ENCODE measurements around the gene MRPL4. TPM values are rescaled to one million over a fixed set of nuclear protein-coding genes. Genes with fewer than 3 reads are reported as not detected.
A peak's percentile ranks its signal among the peaks of the same experiment; 100 is the strongest.

Gene MRPL4
- total RNA-seq, 4 donors from 2014 or later, result 77.2 to 90.8 (median 83.5) TPM

DNA sequence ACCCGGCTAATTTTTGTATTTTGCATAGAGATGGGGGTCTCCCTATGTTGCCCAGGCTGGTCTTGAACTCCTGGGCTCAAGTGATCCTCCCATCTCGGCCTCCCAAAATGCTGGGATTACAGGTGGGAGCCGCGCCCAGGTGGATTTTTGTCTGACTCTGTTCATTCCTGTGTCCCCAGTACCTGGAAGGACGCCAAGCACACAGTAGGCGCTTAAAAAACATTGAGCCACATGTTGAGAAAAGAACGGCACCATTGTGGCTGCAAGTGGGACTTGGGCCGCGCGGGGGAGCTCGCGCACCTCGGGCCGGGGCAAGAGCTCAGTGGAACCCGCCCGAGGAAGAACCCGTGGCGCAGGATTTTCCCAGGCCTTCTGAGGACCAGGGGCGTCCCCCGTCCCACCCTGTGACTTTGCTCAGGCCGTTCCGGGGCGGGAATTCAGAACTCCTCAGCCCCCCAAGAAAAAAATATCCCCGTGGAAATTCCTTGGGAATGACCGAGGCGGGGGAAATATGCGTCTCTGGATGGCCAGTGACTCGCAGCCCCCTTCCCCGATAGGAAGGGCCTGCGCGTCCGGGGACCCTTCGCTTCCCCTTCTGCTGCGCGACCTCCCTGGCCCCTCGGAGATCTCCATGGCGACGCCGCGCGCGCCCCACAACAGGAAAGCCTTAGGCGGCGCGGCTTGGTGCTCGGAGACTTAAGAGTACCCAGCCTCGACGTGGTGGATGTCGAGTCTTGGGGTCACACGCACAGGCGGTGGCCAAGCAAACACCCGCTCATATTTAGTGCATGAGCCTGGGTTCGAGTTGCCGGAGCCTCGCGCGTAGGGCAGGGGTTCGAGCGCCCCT is 17.5 kb downstream of the MRPL4 start:
- no peak for TF ChIP-seq POLR2A (IDR thresholded peaks at IDR 0.05)
- TF ChIP-seq, protein P1, sequence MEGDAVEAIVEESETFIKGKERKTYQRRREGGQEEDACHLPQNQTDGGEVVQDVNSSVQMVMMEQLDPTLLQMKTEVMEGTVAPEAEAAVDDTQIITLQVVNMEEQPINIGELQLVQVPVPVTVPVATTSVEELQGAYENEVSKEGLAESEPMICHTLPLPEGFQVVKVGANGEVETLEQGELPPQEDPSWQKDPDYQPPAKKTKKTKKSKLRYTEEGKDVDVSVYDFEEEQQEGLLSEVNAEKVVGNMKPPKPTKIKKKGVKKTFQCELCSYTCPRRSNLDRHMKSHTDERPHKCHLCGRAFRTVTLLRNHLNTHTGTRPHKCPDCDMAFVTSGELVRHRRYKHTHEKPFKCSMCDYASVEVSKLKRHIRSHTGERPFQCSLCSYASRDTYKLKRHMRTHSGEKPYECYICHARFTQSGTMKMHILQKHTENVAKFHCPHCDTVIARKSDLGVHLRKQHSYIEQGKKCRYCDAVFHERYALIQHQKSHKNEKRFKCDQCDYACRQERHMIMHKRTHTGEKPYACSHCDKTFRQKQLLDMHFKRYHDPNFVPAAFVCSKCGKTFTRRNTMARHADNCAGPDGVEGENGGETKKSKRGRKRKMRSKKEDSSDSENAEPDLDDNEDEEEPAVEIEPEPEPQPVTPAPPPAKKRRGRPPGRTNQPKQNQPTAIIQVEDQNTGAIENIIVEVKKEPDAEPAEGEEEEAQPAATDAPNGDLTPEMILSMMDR (IDR thresholded peaks at IDR 0.05), result peak in 1 of 3 donors; percentile 67
- intact Hi-C loops (cut with DNase I; ENCODE audit: low total_unique reads), result loop anchor here (2.0 kb wide), 1 partner anchor 119 kb away; no protein-coding TSS in a partner anchor
- 4 to 6% methylated on average over 49 to 58 of the region's 59 CpGs for WGBS, 2 donors
- H3K4me3 ChIP-seq (ENCODE audit: low read depth, poor library complexity, severe bottlenecking), result peak overlapping the region; percentile 35
- DNase-seq (ENCODE audit: low spot score in 2 of 2), result peak; percentile 89 to 98

DNA sequence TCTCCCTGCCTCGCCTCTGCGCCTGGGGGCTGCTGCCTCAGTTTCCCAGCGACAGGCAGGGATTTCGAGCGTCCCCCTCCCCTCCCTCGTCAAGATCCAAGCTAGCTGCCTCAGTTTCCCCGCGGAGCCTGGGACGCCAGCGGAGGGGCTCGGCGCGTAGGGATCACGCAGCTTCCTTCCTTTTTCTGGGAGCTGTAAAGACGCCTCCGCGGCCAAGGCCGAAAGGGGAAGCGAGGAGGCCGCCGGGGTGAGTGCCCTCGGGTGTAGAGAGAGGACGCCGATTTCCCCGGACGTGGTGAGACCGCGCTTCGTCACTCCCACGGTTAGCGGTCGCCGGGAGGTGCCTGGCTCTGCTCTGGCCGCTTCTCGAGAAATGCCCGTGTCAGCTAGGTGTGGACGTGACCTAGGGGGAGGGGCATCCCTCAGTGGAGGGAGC is 18.2 kb downstream of the MRPL4 start:
- intact Hi-C loops (cut with DNase I; ENCODE audit: low total_unique reads), result no loop called here
- peak overlapping the region; percentile 35 for H3K4me3 ChIP-seq (ENCODE audit: low read depth, poor library complexity, severe bottlenecking)
- DNase-seq (ENCODE audit: low spot score in 2 of 2), result peak; percentile 58 to 95
- TF ChIP-seq, protein P1 (IDR thresholded peaks at IDR 0.05), result no peak
- no peak for TF ChIP-seq POLR2A (IDR thresholded peaks at IDR 0.05)
- 3% methylated on average over 23 to 29 of the region's 37 CpGs for WGBS, 2 donors

DNA sequence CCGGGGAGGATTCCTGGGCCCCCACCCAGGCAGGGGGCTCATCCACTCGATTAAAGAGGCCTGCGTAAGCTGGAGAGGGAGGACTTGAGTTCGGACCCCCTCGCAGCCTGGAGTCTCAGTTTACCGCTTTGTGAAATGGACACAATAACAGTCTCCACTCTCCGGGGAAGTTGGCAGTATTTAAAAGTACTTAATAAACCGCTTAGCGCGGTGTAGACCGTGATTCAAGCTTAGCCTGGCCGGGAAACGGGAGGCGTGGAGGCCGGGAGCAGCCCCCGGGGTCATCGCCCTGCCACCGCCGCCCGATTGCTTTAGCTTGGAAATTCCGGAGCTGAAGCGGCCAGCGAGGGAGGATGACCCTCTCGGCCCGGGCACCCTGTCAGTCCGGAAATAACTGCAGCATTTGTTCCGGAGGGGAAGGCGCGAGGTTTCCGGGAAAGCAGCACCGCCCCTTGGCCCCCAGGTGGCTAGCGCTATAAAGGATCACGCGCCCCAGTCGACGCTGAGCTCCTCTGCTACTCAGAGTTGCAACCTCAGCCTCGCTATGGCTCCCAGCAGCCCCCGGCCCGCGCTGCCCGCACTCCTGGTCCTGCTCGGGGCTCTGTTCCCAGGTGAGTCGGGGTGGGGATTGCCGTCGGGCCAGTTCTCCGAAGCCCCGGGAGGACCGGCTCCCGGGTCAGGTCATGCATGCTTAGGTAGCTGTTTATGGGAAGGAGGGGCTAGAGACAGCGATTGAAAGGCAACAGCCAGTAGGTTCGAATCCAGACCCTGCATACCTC is 18.8 kb downstream of the MRPL4 start, which contains the start of gene ICAM1:
ICAM1 (plus strand) TSS at position 505 of the 779 bp plus-strand sequence; CDS start at position 545, 40 bp downstream.
- WGBS, 2 donors, result 4 to 7% methylated on average over 19 to 46 of the region's 51 CpGs

DNA sequence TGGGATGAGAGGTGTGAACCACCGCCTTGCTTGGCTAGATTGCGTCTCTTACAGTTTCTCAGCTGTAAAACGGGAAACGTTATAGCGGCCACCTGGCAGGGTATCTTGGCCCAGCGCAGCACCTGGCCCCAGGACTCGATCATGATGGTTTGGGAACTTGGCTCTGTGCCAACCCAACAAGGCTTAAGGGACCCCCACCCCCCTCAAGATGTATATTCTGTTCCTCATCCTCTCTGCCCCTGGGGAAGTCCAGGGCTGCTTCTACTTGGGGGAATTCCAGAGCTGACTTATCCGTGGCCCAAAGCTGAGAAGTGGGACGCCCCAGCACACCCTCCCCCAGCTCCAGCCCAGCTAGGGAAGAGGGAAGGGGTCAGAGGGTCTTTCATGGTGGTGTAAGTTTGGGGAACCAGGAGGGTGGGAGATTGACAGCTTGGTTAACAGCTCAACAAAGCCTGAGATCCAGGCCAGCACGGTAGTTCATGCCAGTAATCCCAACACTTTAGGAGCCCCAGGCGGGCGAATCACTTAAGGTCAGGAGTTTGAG is 19.6 kb downstream of the MRPL4 start:
- DNase-seq (ENCODE audit: low spot score in 2 of 2), result peak in 1 of 2 donors; percentile 87

More for the DNA sequence above, 18.8 kb downstream of the MRPL4 start, which contains the start of gene ICAM1:
- DNase-seq (ENCODE audit: low spot score in 2 of 2), result peak; percentile 83 to 98
- H3K4me3 ChIP-seq (ENCODE audit: low read depth, poor library complexity, severe bottlenecking), result peak within 1 kb of the TSS; percentile 35
- intact Hi-C loops (cut with DNase I; ENCODE audit: low total_unique reads), result no loop called here
- no peak for TF ChIP-seq POLR2A (IDR thresholded peaks at IDR 0.05)
- TF ChIP-seq, protein P1 (IDR thresholded peaks at IDR 0.05), result no peak

DNA sequence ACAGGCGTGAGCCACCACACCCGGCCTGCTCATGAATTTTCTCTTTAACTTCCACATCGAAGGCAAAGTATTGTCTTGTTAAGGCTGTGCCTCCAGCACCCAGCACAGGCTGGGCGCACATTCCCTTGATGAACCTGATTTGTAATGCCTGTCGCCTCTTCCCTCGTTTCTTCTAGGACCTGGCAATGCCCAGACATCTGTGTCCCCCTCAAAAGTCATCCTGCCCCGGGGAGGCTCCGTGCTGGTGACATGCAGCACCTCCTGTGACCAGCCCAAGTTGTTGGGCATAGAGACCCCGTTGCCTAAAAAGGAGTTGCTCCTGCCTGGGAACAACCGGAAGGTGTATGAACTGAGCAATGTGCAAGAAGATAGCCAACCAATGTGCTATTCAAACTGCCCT is 22.6 kb downstream of the MRPL4 start:
- intact Hi-C loops (cut with DNase I; ENCODE audit: low total_unique reads), result no loop called here
- no peak for DNase-seq (ENCODE audit: low spot score in 2 of 2)
- WGBS, 2 donors, result 80 to 82% methylated on average over 10 of the region's 10 CpGs
- no peak overlapping the region for H3K4me3 ChIP-seq (ENCODE audit: low read depth, poor library complexity, severe bottlenecking)
- TF ChIP-seq, protein P1 (IDR thresholded peaks at IDR 0.05), result no peak
- TF ChIP-seq POLR2A (IDR thresholded peaks at IDR 0.05), result no peak

More for the DNA sequence above, 19.6 kb downstream of the MRPL4 start:
- H3K4me3 ChIP-seq (ENCODE audit: low read depth, poor library complexity, severe bottlenecking), result peak overlapping the region; percentile 35
- intact Hi-C loops (cut with DNase I; ENCODE audit: low total_unique reads), result no loop called here
- WGBS, 2 donors, result 30 to 36% methylated on average over 12 of the region's 12 CpGs
- TF ChIP-seq, protein P1 (IDR thresholded peaks at IDR 0.05), result no peak
- no peak for TF ChIP-seq POLR2A (IDR thresholded peaks at IDR 0.05)
